Fibroblast of skin of abdomen (primary cell): ENCODE results near the gene DOP1A.

ENCODE experiments used
- DNase-seq: peaks from one replicate; pipeline ENCODE4 v3.0.0-alpha.2; 2013

Gene DOP1A

GRCh38 chr6:83083476-83083875 lies 16.0 kb downstream of the DOP1A start:
- DNase-seq, result no peak

GRCh38 chr6:83086751-83087150 lies 19.3 kb downstream of the DOP1A start:
- DNase-seq, result no peak

GRCh38 chr6:83092756-83093399 lies 25.4 kb downstream of the DOP1A start:
- DNase-seq, result peak; percentile 36

GRCh38 chr6:83096791-83097190 lies 29.3 kb downstream of the DOP1A start:
- DNase-seq, result no peak

GRCh38 chr6:83097204-83097603 lies 29.7 kb downstream of the DOP1A start:
- DNase-seq, result peak; percentile 29

GRCh38 chr6:83097675-83098074 lies 30.2 kb downstream of the DOP1A start:
- no peak for DNase-seq

- DNase-seq, result no peak
Measured at GRCh38 chr6:83098589-83098988, 31.1 kb downstream of the DOP1A start.

GRCh38 chr6:83108378-83108777 lies 40.9 kb downstream of the DOP1A start:
- DNase-seq, result peak; percentile 28

GRCh38 chr6:83113258-83113657 lies 45.8 kb downstream of the DOP1A start:
- DNase-seq, result no peak

GRCh38 chr6:83114164-83114563 lies 46.7 kb downstream of the DOP1A start:
- DNase-seq, result no peak

- DNase-seq, result no peak
Measured at GRCh38 chr6:83117802-83118201, 50.3 kb downstream of the DOP1A start.

GRCh38 chr6:83119742-83120300 lies 52.4 kb downstream of the DOP1A start:
- DNase-seq, result no peak

- DNase-seq, result no peak
Measured at GRCh38 chr6:83124553-83124952, 57.1 kb downstream of the DOP1A start.

GRCh38 chr6:83125425-83125824 lies 58.0 kb downstream of the DOP1A start:
- no peak for DNase-seq

GRCh38 chr6:83126223-83126622 lies 58.8 kb downstream of the DOP1A start:
- no peak for DNase-seq

- no peak for DNase-seq
Measured at GRCh38 chr6:83126807-83127206, 59.3 kb downstream of the DOP1A start.

- DNase-seq, result no peak
Measured at GRCh38 chr6:83127258-83127657, 59.8 kb downstream of the DOP1A start.

- DNase-seq, result no peak
Measured at GRCh38 chr6:83127976-83128375, 60.5 kb downstream of the DOP1A start.

GRCh38 chr6:83132121-83132520 lies 64.7 kb downstream of the DOP1A start:
- DNase-seq, result no peak

- DNase-seq, result no peak
Measured at GRCh38 chr6:83138118-83138722, 70.7 kb downstream of the DOP1A start.

GRCh38 chr6:83138758-83139157 lies 71.3 kb downstream of the DOP1A start:
- no peak for DNase-seq

- peak; percentile 3 for DNase-seq
Measured at GRCh38 chr6:83151114-83151513, 83.6 kb downstream of the DOP1A start.

- DNase-seq, result no peak
Measured at GRCh38 chr6:83152913-83153312, 85.4 kb downstream of the DOP1A start.

GRCh38 chr6:83153883-83154521 lies 86.5 kb downstream of the DOP1A start:
- DNase-seq, result no peak
